NCI-H2171 (cell line): ENCODE data around the gene NFIB.

Experiments used
- DNase-seq: peaks from one replicate; lab custom pipeline; 2025; lab: John Stamatoyannopoulos, UW

NFIB gene

GRCh38 chr9:14273696-14274121, 40.2 kb downstream of the NFIB start:
- DNase-seq: no peak

- no peak for DNase-seq
Observed at GRCh38 chr9:14272927-14273528, 40.9 kb downstream of the NFIB start.

- peak; percentile 75 for DNase-seq
Observed at GRCh38 chr9:14271093-14271673, 42.8 kb downstream of the NFIB start.

- no peak for DNase-seq
Observed at GRCh38 chr9:14270358-14271092, 43.4 kb downstream of the NFIB start.

GRCh38 chr9:14269916-14270315, 44.0 kb downstream of the NFIB start:
- DNase-seq: no peak

- no peak for DNase-seq
Observed at GRCh38 chr9:14263707-14264483, 50.0 kb downstream of the NFIB start.

GRCh38 chr9:14262827-14263226, 51.1 kb downstream of the NFIB start:
- no peak for DNase-seq

GRCh38 chr9:14261616-14262015, 52.3 kb downstream of the NFIB start:
- no peak for DNase-seq

GRCh38 chr9:14260101-14260500, 53.8 kb downstream of the NFIB start:
- no peak for DNase-seq

GRCh38 chr9:14258660-14259239, 55.2 kb downstream of the NFIB start:
- no peak for DNase-seq

- no peak for DNase-seq
Observed at GRCh38 chr9:14258156-14258555, 55.8 kb downstream of the NFIB start.

GRCh38 chr9:14256588-14256987, 57.4 kb downstream of the NFIB start:
- no peak for DNase-seq

GRCh38 chr9:14251154-14252071, 62.5 kb downstream of the NFIB start:
- no peak for DNase-seq

GRCh38 chr9:14250794-14251153, 63.2 kb downstream of the NFIB start:
- DNase-seq: no peak

- no peak for DNase-seq
Observed at GRCh38 chr9:14249527-14249926, 64.4 kb downstream of the NFIB start.

GRCh38 chr9:14248149-14248548, 65.8 kb downstream of the NFIB start:
- DNase-seq: no peak

- DNase-seq: no peak
Observed at GRCh38 chr9:14247577-14247976, 66.4 kb downstream of the NFIB start.

- no peak for DNase-seq
Observed at GRCh38 chr9:14246951-14247350, 67.0 kb downstream of the NFIB start.

GRCh38 chr9:14245901-14246525, 67.9 kb downstream of the NFIB start:
- DNase-seq: no peak

- DNase-seq: no peak
Observed at GRCh38 chr9:14243514-14244042, 70.4 kb downstream of the NFIB start.
